Parathyroid adenoma (tissue), 2 donors: Measurements from ENCODE around the gene APH1A.
"Not testable (repeated sequence)": the region's sequence is repeated elsewhere in the genome, so short reads cannot be mapped to it uniquely, and the experiment has no call there.

Source experiments
- H2AFZ ChIP-seq: fragments of 300-600 bp; sonication (generic); one replicate; pipeline ENCODE4 v1.7.0; 2017; ENCODE audit warnings: antibody characterized with exemption, mild to moderate bottlenecking
- H3K27ac ChIP-seq: fragments of 300-600 bp; sonication (generic); one replicate; pipeline ENCODE4 v1.7.0; 2017
- H3K27me3 ChIP-seq: fragments of 300-600 bp; sonication (generic); one replicate; pipeline ENCODE4 v1.7.0; 2017; ENCODE audit warnings: low read length; ENCODE audit not compliant: control insufficient read depth, insufficient read depth
- H3K36me3 ChIP-seq: fragments of 300-600 bp; sonication (generic); one replicate; pipeline ENCODE4 v1.7.0; 2017; ENCODE audit warnings: low read length; ENCODE audit not compliant: control insufficient read depth, insufficient read depth
- H3K4me1 ChIP-seq: fragments of 300-600 bp; sonication (generic); one replicate; pipeline ENCODE4 v1.7.0; 2017; ENCODE audit warnings: control low read depth
- H3K4me2 ChIP-seq: fragments of 300-600 bp; sonication (generic); one replicate; pipeline ENCODE4 v1.7.0; 2017; ENCODE audit warnings: low read length
- H3K4me3 ChIP-seq: fragments of 300-600 bp; sonication (generic); one replicate; pipeline ENCODE4 v1.7.0; 2017; ENCODE audit warnings: low read depth, low read length
- H3K79me2 ChIP-seq: fragments of 300-600 bp; sonication (generic); one replicate; pipeline ENCODE4 v1.7.0; 2017; ENCODE audit warnings: control low read depth
- H3K9ac ChIP-seq: fragments of 300-600 bp; sonication (generic); one replicate; pipeline ENCODE4 v1.7.0; 2017; ENCODE audit warnings: mild to moderate bottlenecking
- H3K9me3 ChIP-seq: fragments of 300-600 bp; sonication (generic); one replicate; pipeline ENCODE4 v1.7.0; 2017; ENCODE audit warnings: low read length; ENCODE audit not compliant: control insufficient read depth
- CTCF ChIP-seq: fragments of 300-600 bp; sonication (generic); IDR thresholded peaks from one replicate; pipeline ENCODE4 v1.7.0; 2017; ENCODE audit warnings: antibody characterized with exemption, mild to moderate bottlenecking
- donor health status: primary hyperparathyroidism.

The APH1A gene

GRCh38 chr1:150227228-150227627 lies 41.6 kb downstream of the APH1A start:
- Histone ChIP-seq H3K79me2 (no peaks in the 10 kb centered on the region), H3K27ac (no peak overlapping the region)
- TF ChIP-seq CTCF: no peak

GRCh38 chr1:150226486-150226885 lies 42.3 kb downstream of the APH1A start:
- no peaks in the 10 kb centered on the region for H3K79me2 ChIP-seq
- no peaks in the 10 kb centered on the region for H3K4me1 ChIP-seq
- no peak overlapping the region for H3K27ac ChIP-seq
- no peak overlapping the region for H3K4me3 ChIP-seq
- H3K4me2 ChIP-seq: no peak overlapping the region
- H3K9ac ChIP-seq: no peak overlapping the region
- no peaks in the 10 kb centered on the region for H3K9me3 ChIP-seq
- H3K27me3 ChIP-seq: no peaks in the 10 kb centered on the region
- TF ChIP-seq CTCF: no peak
- H2AFZ ChIP-seq: no peak overlapping the region
- H3K36me3 ChIP-seq: no peaks in the 10 kb centered on the region

More at GRCh38 chr1:150227228-150227627, 41.6 kb downstream of the APH1A start:
- Histone ChIP-seq H3K9ac (no peak overlapping the region), H3K27me3 (no peaks in the 10 kb centered on the region), H3K4me3 (no peak overlapping the region), H3K4me1 (no peaks in the 10 kb centered on the region), H3K36me3 (no peaks in the 10 kb centered on the region), H3K9me3 (no peaks in the 10 kb centered on the region), H3K4me2 (no peak overlapping the region), H2AFZ (no peak overlapping the region)

- no peaks in the 10 kb centered on the region for H3K9me3 ChIP-seq
- H3K4me2 ChIP-seq: no peak overlapping the region
- H2AFZ ChIP-seq: no peak overlapping the region
- H3K36me3 ChIP-seq: no peaks in the 10 kb centered on the region
- no peak overlapping the region for H3K27ac ChIP-seq
- H3K4me3 ChIP-seq: no peak overlapping the region
- no peaks in the 10 kb centered on the region for H3K4me1 ChIP-seq
- no peak for TF ChIP-seq CTCF
- H3K9ac ChIP-seq: no peak overlapping the region
- H3K79me2 ChIP-seq: no peaks in the 10 kb centered on the region
- no peaks in the 10 kb centered on the region for H3K27me3 ChIP-seq
Measured at GRCh38 chr1:150225546-150225945, 43.3 kb downstream of the APH1A start.

GRCh38 chr1:150224983-150225382 lies 43.8 kb downstream of the APH1A start:
- Histone ChIP-seq H3K27me3 (no peaks in the 10 kb centered on the region), H2AFZ (no peak overlapping the region), H3K4me1 (no peaks in the 10 kb centered on the region), H3K79me2 (no peaks in the 10 kb centered on the region), H3K9ac (no peak overlapping the region), H3K36me3 (no peaks in the 10 kb centered on the region), H3K27ac (no peak overlapping the region), H3K4me3 (no peak overlapping the region), H3K4me2 (no peak overlapping the region), H3K9me3 (no peaks in the 10 kb centered on the region)
- no peak for TF ChIP-seq CTCF

- peak; percentile 26 for TF ChIP-seq CTCF
- Histone ChIP-seq H3K9me3 (no peaks in the 10 kb centered on the region), H3K36me3 (no peaks in the 10 kb centered on the region)
Measured at GRCh38 chr1:150221552-150221951, 47.3 kb downstream of the APH1A start.

GRCh38 chr1:150215855-150216254 lies 53.0 kb downstream of the APH1A start:
- not testable (repeated sequence) for H3K27ac ChIP-seq, H3K36me3 ChIP-seq, H3K9me3 ChIP-seq, H3K4me3 ChIP-seq, H3K79me2 ChIP-seq, H2AFZ ChIP-seq, H3K4me2 ChIP-seq, H3K27me3 ChIP-seq, H3K9ac ChIP-seq, H3K4me1 ChIP-seq

More at GRCh38 chr1:150221552-150221951, 47.3 kb downstream of the APH1A start:
- Histone ChIP-seq H3K27me3 (no peaks in the 10 kb centered on the region), H3K4me1 (no peaks in the 10 kb centered on the region), H2AFZ (no peak overlapping the region), H3K27ac (no peak overlapping the region), H3K79me2 (no peaks in the 10 kb centered on the region), H3K9ac (no peak overlapping the region), H3K4me2 (no peak overlapping the region), H3K4me3 (no peak overlapping the region)
